ENCODE measurements around the gene SFSWAP. TPM values are rescaled to one million over a fixed set of nuclear protein-coding genes. Genes with fewer than 3 reads are reported as not detected.
A peak's percentile ranks its signal among the peaks of the same experiment; 100 is the strongest.
"Not testable (repeated sequence)": the region's sequence is repeated elsewhere in the genome, so short reads cannot be mapped to it uniquely, and the experiment has no call there.

Gene SFSWAP
- total RNA-seq, 1 experiment from 2014 or later: 37.4 TPM

GRCh38 chr12:131701705-131702572, 9.0 kb upstream of the SFSWAP start:
- no peak for DNase-seq (ENCODE audit: low spot score)

GRCh38 chr12:131702573-131702877, 8.4 kb upstream of the SFSWAP start:
- no peak for DNase-seq (ENCODE audit: low spot score)

GRCh38 chr12:131703161-131703560, 7.7 kb upstream of the SFSWAP start:
- DNase-seq (ENCODE audit: low spot score): no peak

- DNase-seq (ENCODE audit: low spot score): no peak
These were observed 6.4 kb upstream of the SFSWAP start for GRCh38 chr12:131704509-131704908.

GRCh38 chr12:131706709-131707108, 4.2 kb upstream of the SFSWAP start:
- not testable (repeated sequence) for DNase-seq (ENCODE audit: low spot score)

- no peak for DNase-seq (ENCODE audit: low spot score)
These were observed 1.7 kb upstream of the SFSWAP start for GRCh38 chr12:131709226-131709625.

GRCh38 chr12:131711551-131712205, 788 bp downstream of the SFSWAP start:
- peak; percentile 11 for DNase-seq (ENCODE audit: low spot score)

GRCh38 chr12:131713349-131713748, 2.5 kb downstream of the SFSWAP start:
- DNase-seq (ENCODE audit: low spot score): no peak

- no peak for DNase-seq (ENCODE audit: low spot score)
These were observed 3.9 kb downstream of the SFSWAP start for GRCh38 chr12:131714759-131715158.

- DNase-seq (ENCODE audit: low spot score): no peak
These were observed 5.4 kb downstream of the SFSWAP start for GRCh38 chr12:131716282-131716681.

GRCh38 chr12:131720241-131720640, 9.4 kb downstream of the SFSWAP start:
- DNase-seq (ENCODE audit: low spot score): no peak

- no peak for DNase-seq (ENCODE audit: low spot score)
These were observed 10.0 kb downstream of the SFSWAP start for GRCh38 chr12:131720921-131721320.

- DNase-seq (ENCODE audit: low spot score): no peak
These were observed 10.7 kb downstream of the SFSWAP start for GRCh38 chr12:131721548-131721947.

GRCh38 chr12:131723532-131723931, 12.6 kb downstream of the SFSWAP start:
- DNase-seq (ENCODE audit: low spot score): no peak

GRCh38 chr12:131724534-131724933, 13.6 kb downstream of the SFSWAP start:
- DNase-seq (ENCODE audit: low spot score): no peak

- no peak for DNase-seq (ENCODE audit: low spot score)
These were observed 14.6 kb downstream of the SFSWAP start for GRCh38 chr12:131725503-131725902.

- DNase-seq (ENCODE audit: low spot score): no peak
These were observed 17.8 kb downstream of the SFSWAP start for GRCh38 chr12:131728720-131729119.

- DNase-seq (ENCODE audit: low spot score): no peak
These were observed 18.5 kb downstream of the SFSWAP start for GRCh38 chr12:131729254-131729955.

- DNase-seq (ENCODE audit: low spot score): no peak
These were observed 22.2 kb downstream of the SFSWAP start for GRCh38 chr12:131732996-131733615.

- DNase-seq (ENCODE audit: low spot score): no peak
These were observed 23.0 kb downstream of the SFSWAP start for GRCh38 chr12:131733874-131734273.

GRCh38 chr12:131734336-131735152, 23.7 kb downstream of the SFSWAP start:
- no peak for DNase-seq (ENCODE audit: low spot score)

Measured in HT-29 (cell line).